Activated CD4-positive, alpha-beta T cell treated with anti-CD3 and anti-CD28 coated beads for 48 hours (primary cell): Measurements from ENCODE around the gene IGF1R.

Source experiments
- DNase-seq: peaks from one replicate; pipeline ENCODE4 v3.0.0-alpha.2; 2020

The IGF1R gene

GRCh38 chr15:98803228-98804056 lies 155.1 kb downstream of the IGF1R start:
- DNase-seq, result no peak

GRCh38 chr15:98804057-98804380 lies 155.7 kb downstream of the IGF1R start:
- DNase-seq, result no peak

GRCh38 chr15:98805434-98806274 lies 157.3 kb downstream of the IGF1R start:
- no peak for DNase-seq

GRCh38 chr15:98806275-98806895 lies 158.0 kb downstream of the IGF1R start:
- no peak for DNase-seq

DNA sequence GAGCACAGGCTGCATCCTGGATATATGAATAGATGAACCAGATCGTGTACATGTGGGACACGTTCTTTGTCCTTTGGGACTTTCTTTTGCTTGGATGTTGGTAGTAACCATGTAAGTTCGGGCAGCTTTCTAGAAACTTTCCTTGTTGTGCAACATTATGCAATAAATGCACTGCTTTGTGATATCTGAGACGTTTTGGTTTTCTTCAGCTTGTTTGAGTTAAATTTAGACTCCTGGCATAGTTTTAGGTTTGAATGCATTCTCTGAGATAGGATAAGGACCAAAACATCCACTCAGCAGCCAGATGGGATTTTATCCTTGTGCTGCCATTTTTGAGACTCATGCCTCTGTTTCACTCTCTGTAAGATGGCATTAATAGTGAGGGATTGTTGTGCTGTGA lies 158.9 kb downstream of the IGF1R start:
- no peak for DNase-seq

- DNase-seq, result no peak
Measured at GRCh38 chr15:98809273-98809672, 160.9 kb downstream of the IGF1R start.

DNA sequence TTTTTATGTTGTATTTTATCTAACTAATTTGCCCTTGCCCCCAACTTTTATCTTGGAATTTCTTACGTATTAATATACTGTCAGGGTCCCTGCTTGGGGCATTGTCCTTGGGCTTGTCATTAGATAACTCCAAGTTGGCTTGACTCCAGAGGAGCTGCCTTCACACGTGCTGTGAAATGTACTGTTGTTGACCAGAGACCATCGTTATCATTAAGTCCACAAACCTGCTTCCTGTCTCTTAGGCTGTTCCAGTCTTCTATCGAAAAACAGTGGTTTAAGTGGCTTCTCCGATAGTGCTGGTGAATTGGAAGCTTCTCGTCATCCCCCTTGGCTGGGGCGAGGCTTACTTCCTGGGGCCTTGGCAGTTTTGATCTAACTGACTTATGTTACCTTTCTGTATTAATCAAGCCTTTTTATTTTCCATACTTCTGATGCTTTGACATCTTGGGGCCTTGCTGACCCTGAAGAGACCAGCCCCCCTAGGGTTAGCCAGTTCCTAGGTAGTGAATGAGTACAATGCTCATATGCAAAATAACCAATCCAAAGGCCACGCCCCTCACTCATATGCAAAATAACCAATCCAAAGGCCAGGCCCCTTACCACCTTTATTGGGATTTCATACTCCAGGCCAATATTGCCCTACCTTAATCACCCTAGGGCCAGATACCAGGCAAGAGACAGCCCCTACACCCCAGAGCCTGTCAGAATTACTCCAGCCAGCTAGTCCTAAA lies 164.5 kb downstream of the IGF1R start:
- DNase-seq, result no peak

DNA sequence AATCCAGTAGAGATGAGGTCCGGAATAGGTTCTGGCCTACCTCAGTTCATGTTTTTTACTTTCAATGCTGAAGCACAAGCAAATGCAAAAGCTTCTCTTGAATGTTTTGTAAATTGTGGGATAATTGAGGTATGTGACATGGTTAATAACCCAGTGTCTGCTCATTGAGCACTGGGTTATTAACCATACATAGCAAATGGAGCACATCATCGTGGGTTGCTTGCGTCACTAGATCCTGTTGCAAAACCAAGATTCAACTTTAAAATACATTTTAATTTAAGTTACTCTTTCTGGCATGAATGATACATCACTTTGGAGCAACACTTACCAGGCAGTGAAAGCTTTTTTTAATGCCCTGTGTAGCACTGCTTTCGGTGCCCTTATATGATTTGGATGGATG lies 165.6 kb downstream of the IGF1R start:
- DNase-seq, result no peak

- DNase-seq, result no peak
Measured at GRCh38 chr15:98815207-98815606, 166.9 kb downstream of the IGF1R start.

DNA sequence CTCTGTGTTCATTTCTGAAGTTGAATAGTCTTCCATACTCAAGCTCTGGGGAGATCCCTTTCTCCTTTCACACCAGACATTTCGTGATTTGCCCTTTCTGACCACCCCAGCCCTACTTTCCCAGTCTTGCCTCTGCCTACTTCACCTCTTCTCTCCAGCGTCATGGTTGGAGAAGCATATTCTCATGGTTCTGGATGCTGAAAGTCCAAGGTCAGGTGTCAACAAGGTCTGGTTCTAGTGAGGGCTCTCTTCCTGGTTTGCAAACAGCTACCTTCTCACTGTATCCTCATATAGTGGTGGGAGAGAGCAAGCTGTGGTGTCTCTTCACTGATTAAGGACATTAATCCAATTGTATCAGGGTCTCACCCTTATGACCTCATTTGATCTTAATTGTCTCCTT lies 169.4 kb downstream of the IGF1R start:
- no peak for DNase-seq

DNA sequence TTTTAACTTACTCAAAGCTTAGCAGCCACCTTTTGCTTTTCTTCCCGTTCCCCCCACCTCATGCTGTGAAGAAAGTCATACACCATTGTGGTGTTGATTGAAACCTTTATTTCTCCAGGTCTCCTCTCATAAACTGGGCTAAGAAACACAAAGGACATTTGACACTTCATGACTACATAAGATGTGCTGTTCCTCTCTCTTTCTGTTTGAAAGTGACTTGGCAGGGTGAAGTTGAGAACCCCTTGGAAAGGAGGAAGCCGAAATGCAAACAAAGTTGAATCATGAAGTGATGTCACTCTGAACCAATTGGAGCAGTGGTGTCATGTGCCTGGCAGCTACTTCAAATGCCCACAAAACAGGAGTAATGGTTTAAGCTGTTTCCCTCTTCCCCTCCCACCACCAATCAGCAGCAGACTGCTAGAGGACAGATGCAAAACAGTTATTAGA lies 174.7 kb downstream of the IGF1R start:
- no peak for DNase-seq

DNA sequence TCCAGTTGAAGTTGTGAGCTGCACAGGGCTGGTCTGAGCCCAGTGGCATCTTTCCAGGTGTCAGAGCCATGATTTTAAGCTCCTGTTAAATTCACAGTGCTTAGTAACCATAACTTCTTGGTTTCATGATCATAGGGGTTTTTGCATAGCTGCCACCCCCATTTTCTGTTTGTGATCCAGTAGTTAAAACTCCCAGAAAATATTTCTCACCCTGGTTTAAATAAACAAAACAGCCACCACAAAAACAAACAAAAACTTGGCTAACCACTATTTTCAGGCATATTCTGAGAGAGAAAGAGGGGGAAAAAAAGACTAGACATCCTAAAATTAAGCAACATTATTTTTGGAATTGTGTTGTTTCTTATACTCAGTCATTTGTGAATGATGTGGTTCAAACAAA lies 175.3 kb downstream of the IGF1R start:
- no peak for DNase-seq

DNA sequence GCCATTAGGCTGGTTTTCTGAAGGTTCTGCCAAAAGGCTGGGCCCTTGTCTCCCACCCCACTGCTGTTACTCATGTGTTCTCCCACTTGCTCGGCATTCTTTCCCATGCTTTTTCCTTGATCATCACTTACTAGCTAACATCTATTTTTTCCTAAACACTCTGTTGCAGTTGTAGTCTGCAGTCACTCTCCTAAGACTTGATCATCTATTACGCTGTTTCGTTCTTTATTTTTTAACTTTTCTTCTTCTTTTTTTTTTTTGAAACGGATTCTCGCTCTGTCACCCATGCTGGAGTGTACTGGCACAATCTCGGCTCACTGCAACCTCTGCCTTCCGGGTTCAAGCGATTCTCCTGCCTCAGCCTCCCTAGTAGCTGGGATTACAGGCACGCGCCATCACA lies 176.3 kb downstream of the IGF1R start:
- no peak for DNase-seq

DNA sequence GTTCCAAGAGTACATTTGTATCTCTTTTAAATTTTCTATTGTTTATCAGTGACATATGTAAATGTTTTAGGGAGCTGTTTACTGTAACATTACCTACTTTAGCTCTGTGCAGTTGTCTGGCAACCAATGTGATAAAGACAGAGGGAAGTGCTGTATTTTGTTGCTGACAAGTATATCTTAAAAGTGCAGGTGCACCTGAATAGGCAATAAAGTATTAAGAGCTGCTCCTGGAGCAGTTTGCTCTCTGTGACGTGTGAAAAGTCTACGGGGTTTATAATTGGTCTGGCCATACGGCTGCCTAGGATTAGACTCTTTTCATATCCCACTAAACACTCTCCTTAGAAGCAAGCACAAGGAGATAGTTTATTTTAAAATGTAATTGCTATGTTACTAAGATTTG lies 178.3 kb downstream of the IGF1R start:
- DNase-seq, result no peak

DNA sequence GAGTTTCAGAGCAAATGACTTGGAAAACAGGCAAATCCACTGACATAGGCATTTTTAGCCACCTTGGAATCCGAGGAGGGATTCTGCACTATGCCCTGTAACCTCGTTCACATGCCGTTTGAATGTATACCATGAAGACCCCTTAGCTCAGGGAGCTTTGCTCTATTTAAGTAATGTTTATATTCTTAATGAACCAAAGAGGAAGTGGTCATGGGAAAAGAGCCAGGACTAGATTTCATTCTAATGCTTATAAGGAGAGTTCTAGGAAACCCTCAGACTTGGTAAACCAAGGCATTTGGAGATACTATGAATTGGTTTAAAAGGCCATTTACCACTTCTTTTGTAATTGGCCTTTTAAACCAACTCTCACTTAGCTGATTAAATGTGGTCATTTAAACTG lies 178.9 kb downstream of the IGF1R start:
- no peak for DNase-seq

DNA sequence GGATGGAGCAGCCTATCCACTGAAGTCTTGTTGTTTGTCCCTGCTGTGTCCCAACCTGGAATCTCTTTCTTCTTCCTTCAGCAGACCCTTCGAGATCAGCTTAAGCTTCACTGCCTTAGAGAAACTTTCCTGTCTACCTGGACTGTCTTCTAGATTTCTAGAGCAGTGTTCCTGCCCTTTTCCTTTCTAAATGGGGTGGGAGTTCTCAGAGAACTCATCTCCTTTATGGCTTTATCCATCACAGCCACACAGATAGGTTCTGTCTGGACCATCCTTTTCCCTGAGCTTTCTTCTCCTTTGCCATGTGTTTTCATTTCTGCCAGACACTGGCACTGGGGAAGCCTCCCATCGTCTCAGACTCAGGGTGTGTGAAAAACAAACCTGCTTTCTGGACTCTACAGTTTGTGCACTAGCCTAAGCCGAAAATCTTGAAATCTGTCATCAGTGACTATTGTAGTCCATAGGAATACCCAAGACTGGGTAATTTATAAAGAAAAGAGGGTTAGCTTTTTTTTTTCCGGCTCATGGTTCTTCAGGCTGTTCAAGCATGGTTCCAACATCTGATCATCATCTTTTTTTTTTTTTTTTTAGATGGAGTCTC lies 181.8 kb downstream of the IGF1R start:
- no peak for DNase-seq

DNA sequence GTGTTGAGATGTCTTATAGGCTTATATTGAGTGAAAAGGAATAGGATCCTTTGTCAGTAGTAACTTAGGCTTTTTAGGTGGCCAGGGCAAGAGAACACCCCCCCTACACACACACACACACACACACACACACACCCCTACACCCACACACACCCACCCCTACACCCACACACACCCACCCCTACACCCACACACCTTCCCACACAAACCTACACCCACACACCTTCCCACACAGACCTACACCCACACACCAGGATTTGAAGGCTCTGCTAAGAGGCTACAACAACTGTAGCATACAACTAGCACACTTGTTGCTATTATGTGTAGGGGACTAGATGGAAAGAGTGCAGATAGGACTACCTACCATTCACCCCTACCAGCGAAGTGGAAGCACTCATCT lies 186.6 kb downstream of the IGF1R start:
- no peak for DNase-seq

DNA sequence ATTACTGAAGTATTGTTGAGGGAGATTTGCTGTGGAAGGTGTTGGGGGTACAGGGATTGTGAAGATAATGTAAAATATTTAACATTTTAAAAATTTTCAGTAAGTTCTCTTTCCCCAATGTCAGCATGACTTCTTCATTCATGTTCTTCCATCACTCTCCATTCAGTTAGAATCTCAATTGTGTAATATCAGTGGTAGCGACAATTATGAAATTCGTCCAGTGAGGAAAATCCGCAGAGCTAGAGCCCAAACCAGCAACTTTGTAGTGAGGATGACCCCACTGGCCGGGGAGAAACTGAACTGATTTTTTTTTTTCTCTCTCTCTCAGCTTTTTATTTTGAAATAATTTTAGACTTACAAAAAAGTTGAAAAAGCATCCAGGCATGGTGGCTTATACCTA lies 187.5 kb downstream of the IGF1R start:
- no peak for DNase-seq

- no peak for DNase-seq
Measured at GRCh38 chr15:98838387-98839259, 190.3 kb downstream of the IGF1R start.

GRCh38 chr15:98840053-98840452 lies 191.7 kb downstream of the IGF1R start:
- DNase-seq, result no peak

DNA sequence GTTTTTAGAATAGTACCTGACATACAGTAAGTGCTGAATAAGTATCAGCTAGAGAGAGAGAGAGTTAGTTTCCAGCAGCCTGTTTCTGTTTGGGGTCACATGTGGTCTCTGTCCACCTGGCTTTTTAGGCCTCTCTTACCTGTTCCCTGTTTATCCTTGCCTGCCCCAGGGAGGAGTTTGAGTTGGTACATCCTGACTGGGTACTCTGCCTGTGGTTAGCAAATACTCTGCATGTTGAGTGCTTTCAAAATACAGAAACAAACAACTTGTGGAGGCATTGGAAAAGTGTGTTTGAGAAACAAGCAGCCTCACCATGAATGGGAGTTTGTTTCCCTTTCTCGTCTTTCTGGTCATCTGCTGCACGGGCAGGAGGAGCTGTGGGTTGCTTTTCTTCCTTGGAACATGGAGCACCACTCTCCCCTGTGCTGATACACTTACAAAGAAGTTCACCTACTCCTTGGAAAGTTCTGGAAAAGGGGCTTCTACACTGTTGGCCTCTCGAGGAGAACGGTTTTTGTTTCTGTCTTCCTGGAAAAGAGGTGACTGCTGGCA lies 193.2 kb downstream of the IGF1R start:
- no peak for DNase-seq
